H1 (cell line): ENCODE measurements around the gene INSYN2A. TPM values are rescaled to one million over a fixed set of nuclear protein-coding genes. Genes with fewer than 3 reads are reported as not detected.

Source experiments
- CTCF ChIA-PET: fragments of 300-600 bp; sonication (Branson Sonifier 250); formaldehyde crosslinking; loops from one replicate; lab custom pipeline; 2021; ENCODE audit not compliant: partially characterized antibody; lab: Charles Lee
- POLR2A ChIA-PET: fragments of 300-600 bp; sonication (Branson Sonifier 250); formaldehyde crosslinking; loops from one replicate; lab custom pipeline; 2021; ENCODE audit warnings: inconsistent platforms; ENCODE audit not compliant: partially characterized antibody; lab: Charles Lee
- DNase-seq, 2 experiments: peaks; one replicate each; pipeline versions ENCODE4 v3.0.0 to v3.0.0-alpha.2; 2010 to 2022; ENCODE audit warnings: low spot score in 2 of 2, low read depth in 1 of 2, mixed read lengths in 1 of 2
- FAIRE-seq: peaks from 2 replicates; lab custom pipeline; 2011; peaks lifted over from hg19 to GRCh38; lab: Jason Lieb, UNC
- H2AFZ ChIP-seq: 2 replicates; pipeline ENCODE4 v1.8.1; 2012; ENCODE audit warnings: low read length, inconsistent platforms
- H2AK5ac ChIP-seq: 2 replicates; pipeline ENCODE4 v1.6.1; 2013; ENCODE audit warnings: low read depth, low read length
- H2BK120ac ChIP-seq: replicated peaks from 2 replicates; pipeline ENCODE3; 2013; ENCODE audit warnings: low read depth, low read length, inconsistent platforms
- H2BK12ac ChIP-seq: 2 replicates; pipeline ENCODE4 v1.6.1; 2013; ENCODE audit warnings: low read depth, low read length
- H2BK15ac ChIP-seq: 2 replicates; pipeline ENCODE4 v1.6.1; 2013; ENCODE audit warnings: low read length
- H2BK20ac ChIP-seq: 2 replicates; pipeline ENCODE4 v1.6.1; 2013; ENCODE audit warnings: low read length
- H2BK5ac ChIP-seq: 2 replicates; pipeline ENCODE4 v1.6.1; 2013; ENCODE audit warnings: low read depth, low read length
- H3K14ac ChIP-seq: 2 replicates; pipeline ENCODE4 v1.6.1; 2013; ENCODE audit warnings: inconsistent platforms; ENCODE audit not compliant: insufficient read length
- H3K18ac ChIP-seq: 2 replicates; pipeline ENCODE4 v1.6.1; 2013; ENCODE audit warnings: low read length; ENCODE audit errors: extremely low read depth
- H3K23ac ChIP-seq: 2 replicates; pipeline ENCODE4 v1.6.1; 2013; ENCODE audit warnings: inconsistent platforms; ENCODE audit not compliant: insufficient read length
- H3K23me2 ChIP-seq: 2 replicates; pipeline ENCODE4 v1.6.1; 2013; ENCODE audit warnings: low read depth, low read length
- H3K27ac ChIP-seq: 2 replicates; pipeline ENCODE4 v1.6.1; 2011; ENCODE audit warnings: low read depth, low read length, inconsistent platforms
- H3K27me3 ChIP-seq, 4 experiments: replicated peaks in 1 of 4; 1 replicate in 1 of 4; 2 replicates in 3 of 4; pipeline versions ENCODE4 v1.6.1 to v1.8.1; 2011 to 2013; ENCODE audit warnings: low read length in 3 of 4, mild to moderate bottlenecking in 3 of 4, inconsistent platforms in 2 of 4, mixed read lengths in 2 of 4, moderate library complexity in 1 of 4; ENCODE audit not compliant: control insufficient read depth in 3 of 4, insufficient read depth in 3 of 4; ENCODE audit errors: extremely low read depth in 1 of 4
- H3K36me3 ChIP-seq, 4 experiments: 2 replicates each; pipeline versions ENCODE4 v1.6.1 to v1.8.1; 2011 to 2013; ENCODE audit warnings: mild to moderate bottlenecking in 4 of 4, low read length in 3 of 4, moderate library complexity in 2 of 4, control low read depth in 1 of 4, inconsistent platforms in 1 of 4; ENCODE audit not compliant: insufficient read depth in 4 of 4, control insufficient read depth in 2 of 4
- H3K4ac ChIP-seq: replicated peaks from 2 replicates; pipeline ENCODE3; 2013; ENCODE audit warnings: low read length, low read depth, mixed read lengths, inconsistent platforms; ENCODE audit not compliant: insufficient read length
- H3K4me1 ChIP-seq, 4 experiments: replicated peaks in 1 of 4; 1 replicate in 1 of 4; 2 replicates in 3 of 4; pipeline versions ENCODE4 v1.6.1 to v1.8.1; 2011 to 2013; ENCODE audit warnings: low read length in 3 of 4, inconsistent platforms in 2 of 4, mixed read lengths in 1 of 4; ENCODE audit not compliant: insufficient read depth in 4 of 4, control insufficient read depth in 3 of 4
- H3K4me2 ChIP-seq, 2 experiments: 2 replicates each; pipeline versions ENCODE4 v1.6.1 to v1.8.1; 2011 to 2013; ENCODE audit warnings: low read depth in 2 of 2, low read length in 2 of 2, control low read depth in 1 of 2, inconsistent platforms in 1 of 2, mild to moderate bottlenecking in 1 of 2; ENCODE audit not compliant: insufficient read depth in 1 of 2
- H3K4me3 ChIP-seq, 4 experiments: fragments of 200-600, 300-600 bp in 1 of 4; sonication (generic), shearing (Covaris generic), sonication (Bioruptor Twin) in 1 of 4; 2 replicates each; pipeline versions ENCODE4 v1.5.1 to v1.8.1; 2011 to 2016; ENCODE audit warnings: low read length in 4 of 4, low read depth in 3 of 4, control low read depth in 2 of 4, inconsistent platforms in 2 of 4, mild to moderate bottlenecking in 2 of 4, mixed read lengths in 1 of 4, moderate library complexity in 1 of 4; ENCODE audit not compliant: insufficient read depth in 2 of 4; ENCODE audit errors: extremely low read depth in 1 of 4
- H3K56ac ChIP-seq: replicated peaks from 2 replicates; pipeline ENCODE3; 2013; ENCODE audit warnings: low read depth, mild to moderate bottlenecking, mixed read lengths, low read length, inconsistent platforms; ENCODE audit not compliant: insufficient read length
- H3K79me1 ChIP-seq: 2 replicates; pipeline ENCODE4 v1.6.1; 2013; ENCODE audit warnings: low read depth, low read length, control low read depth
- H3K79me2 ChIP-seq, 2 experiments: 2 replicates each; pipeline versions ENCODE4 v1.6.1 to v1.8.1; 2012 to 2013; ENCODE audit warnings: low read length in 2 of 2, mild to moderate bottlenecking in 2 of 2, inconsistent platforms in 1 of 2; ENCODE audit not compliant: insufficient read depth in 2 of 2, control insufficient read depth in 1 of 2
- H3K9ac ChIP-seq, 4 experiments: replicated peaks in 1 of 4; 1 replicate in 1 of 4; 2 replicates in 3 of 4; pipeline versions ENCODE4 v1.6.1 to v1.8.1; 2011 to 2013; ENCODE audit warnings: low read depth in 3 of 4, low read length in 3 of 4, control low read depth in 2 of 4, mild to moderate bottlenecking in 2 of 4, moderate library complexity in 2 of 4, inconsistent platforms in 1 of 4; ENCODE audit errors: extremely low read depth in 1 of 4
- H3K9me3 ChIP-seq, 2 experiments: 2 replicates each; pipeline versions ENCODE4 v1.6.1 to v1.8.1; 2012 to 2013; ENCODE audit warnings: mild to moderate bottlenecking in 2 of 2, moderate library complexity in 2 of 2, control low read depth in 1 of 2, inconsistent platforms in 1 of 2, low read depth in 1 of 2, low read length in 1 of 2, mixed read lengths in 1 of 2; ENCODE audit not compliant: insufficient read depth in 2 of 2
- H4K20me1 ChIP-seq, 2 experiments: replicated peaks in 1 of 2; 2 replicates each; pipeline versions ENCODE3 to v1.8.1; 2011 to 2013; ENCODE audit warnings: inconsistent platforms in 2 of 2, low read length in 2 of 2, mild to moderate bottlenecking in 1 of 2; ENCODE audit not compliant: insufficient read depth in 2 of 2, control insufficient read depth in 1 of 2
- H4K5ac ChIP-seq: 2 replicates; pipeline ENCODE4 v1.6.1; 2013; ENCODE audit warnings: low read length, low read depth, mixed read lengths, inconsistent platforms; ENCODE audit not compliant: insufficient read length
- H4K8ac ChIP-seq: 2 replicates; pipeline ENCODE4 v1.8.0; 2013; ENCODE audit warnings: mild to moderate bottlenecking, moderate library complexity, low read length, inconsistent platforms; ENCODE audit not compliant: insufficient read depth; ENCODE audit errors: extremely low read depth
- H4K91ac ChIP-seq: replicated peaks from 2 replicates; pipeline ENCODE3; 2013; ENCODE audit warnings: low read length, mixed read lengths, inconsistent platforms; ENCODE audit not compliant: insufficient read length
- HDAC6 ChIP-seq: IDR thresholded peaks from one replicate; pipeline ENCODE4 v1.7.1; 2012; ENCODE audit warnings: low read depth, mild to moderate bottlenecking, inconsistent platforms, low read length, moderate library complexity
- WGBS, 2 experiments: shearing (Covaris generic) in 1 of 2; methylation state at CpG; one replicate each; pipeline versions ENCODE4 v1.1.6 to v1.1.7; 2013 to 2015; ENCODE audit warnings: low lambda C conversion rate in 2 of 2, mixed read lengths in 2 of 2, inconsistent platforms in 1 of 2, low coverage in 1 of 2, missing lambda C conversion rate in 1 of 2; ENCODE audit not compliant: insufficient replicate concordance in 2 of 2, insufficient coverage in 1 of 2, insufficient read length in 1 of 2; ENCODE audit errors: extremely low coverage in 1 of 2, missing lambda C conversion rate in 1 of 2; 5-methylcytosine and 5-hydroxymethylcytosine counted together
- polyA plus RNA-seq, 7 experiments: library from polyadenylated mRNA; depleted of rRNA in 3 of 7; stranded (reverse) in 5 of 7; unstranded in 2 of 7; fragments of >200 nt in 5 of 7; fragments of 200-250 nt in 2 of 7; gene quantifications; 1 replicate in 5 of 7; 2 replicates in 1 of 7; 4 replicates in 1 of 7; pipeline versions ENCODE4 v1.2.1 to v1.2.3, GENCODE V29; 2011 to 2013; ENCODE audit warnings: missing spikeins in 2 of 7, mixed read lengths in 2 of 7
- total RNA-seq: library from RNA; stranded (reverse); fragmentation: NEBNext Ultra II Directional; extraction: Animal tissue kit (Norgen Biotek cat#: 25700); gene quantifications from 2 replicates; pipeline ENCODE4 v1.2.1, GENCODE V29; 2021

Gene INSYN2A
- total and polyA plus RNA-seq, 2 of the 8 experiments (the other 6 are each of a cell fraction or from before 2014, with no cell fraction given): 0.11 to 0.19 TPM

DNA sequence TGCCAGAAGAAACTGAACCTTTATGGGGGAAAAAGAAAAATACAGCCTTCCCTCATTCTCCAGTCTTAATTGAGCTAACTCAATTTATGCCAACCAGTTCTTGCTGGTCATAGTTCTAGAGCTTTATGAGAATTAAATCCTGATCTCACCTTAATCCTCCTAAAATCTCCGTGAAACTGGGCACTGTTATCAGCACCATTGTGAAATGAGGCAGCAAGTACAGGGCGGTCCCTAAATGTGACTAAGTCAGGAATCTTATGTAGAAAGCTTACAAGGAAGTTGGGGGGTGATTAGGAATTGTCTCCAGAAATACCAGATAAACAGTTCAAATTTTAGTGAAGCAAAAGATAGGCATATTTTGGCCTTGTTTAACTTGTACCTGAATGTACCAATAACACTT lies 10.7 kb upstream of the INSYN2A start:
- no peak for DNase-seq
- Histone ChIP-seq H3K36me3 (no peaks in the 10 kb centered on the region), H3K4me3 (no peak overlapping the region), H2BK120ac (no peak overlapping the region), H3K23ac (no peak overlapping the region), H3K4me2 (no peak overlapping the region), H4K20me1 (peaks cover 0 to 1% of the 10 kb centered on the region in 2 experiments), H2BK20ac (no peak overlapping the region), H3K4me1 (peaks cover 0 to 4% (median 1%) of the 10 kb centered on the region in 4 experiments; a peak in 2 of 7 replicates), H2AFZ (no peak overlapping the region), H3K9ac (no peak overlapping the region), H3K18ac (no peak overlapping the region), H4K8ac (no peak overlapping the region), H3K79me1 (0 out of 2 replicates have a peak, but pooled peaks cover 2% of the 10 kb centered on the region), H3K27ac (no peak overlapping the region), H3K27me3 (no peaks in the 10 kb centered on the region), H3K9me3 (no peaks in the 10 kb centered on the region), H2AK5ac (no peak overlapping the region), H4K5ac (no peak overlapping the region), H3K14ac (no peak overlapping the region), H3K79me2 (no peaks in the 10 kb centered on the region), H2BK5ac (no peak overlapping the region), H2BK12ac (no peak overlapping the region), H2BK15ac (no peak overlapping the region), H3K4ac (no peak overlapping the region), H4K91ac (no peak overlapping the region), H3K23me2 (no peaks in the 10 kb centered on the region), H3K56ac (no peak overlapping the region)
- POLR2A ChIA-PET: no interaction called here
- CTCF ChIA-PET: interaction anchor here (0.9 to 1.8 kb wide), 4 partner anchors 9 to 141 kb away, joined by 3 to 5 read pairs (median 3); no protein-coding TSS in a partner anchor
- WGBS, 2 experiments: 90% methylated on average over 2 of the region's 2 CpGs; no CpG with 5 or more reads in 1 of the 2 experiments
- FAIRE-seq: no peak
- TF ChIP-seq HDAC6: no peak
